ENCODE measurements around the gene C5AR2.
"Not testable (repeated sequence)": the region's sequence is repeated elsewhere in the genome, so short reads cannot be mapped to it uniquely, and the experiment has no call there.

The C5AR2 gene

DNA sequence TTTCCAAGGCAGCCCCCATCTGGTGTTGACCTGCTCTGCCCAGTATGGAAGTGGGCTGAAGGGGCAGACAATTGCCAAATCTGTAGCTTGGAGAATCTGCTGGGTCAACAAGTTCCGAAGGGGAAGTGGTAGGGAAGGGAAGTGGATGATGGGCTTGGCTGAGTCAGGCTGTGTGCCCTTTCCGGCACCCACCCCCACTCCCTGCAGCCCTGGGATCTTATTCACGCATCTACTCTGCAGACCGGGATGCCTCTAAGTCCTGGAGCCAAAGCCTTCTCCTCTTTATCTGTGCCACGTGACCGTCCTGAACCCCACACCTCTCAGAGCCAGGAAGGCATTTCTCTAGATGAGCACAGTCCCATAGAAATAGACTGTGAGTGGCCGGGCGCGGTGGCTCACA is 7.5 kb upstream of the C5AR2 start:
- peak; percentile 14 for DNase-seq

DNA sequence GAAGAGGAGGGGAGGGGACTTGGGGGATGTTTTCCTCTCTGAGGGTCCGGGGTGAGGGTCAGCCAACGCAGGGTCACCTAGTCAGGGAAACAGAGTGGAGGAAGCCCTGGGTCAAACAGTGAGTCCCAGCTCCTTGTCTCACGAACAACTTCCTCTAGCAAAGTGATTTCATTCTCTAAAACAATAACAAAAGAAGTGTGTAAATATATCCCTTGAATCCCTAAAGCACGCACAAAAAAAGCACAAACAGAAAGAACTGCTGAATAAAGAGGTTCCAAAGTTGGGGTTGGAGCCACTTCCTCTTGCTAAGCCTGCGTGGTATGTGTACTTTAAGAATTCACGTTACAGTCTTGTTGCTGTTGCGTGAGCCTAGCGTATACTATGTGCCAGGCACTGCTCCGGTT is 1.5 kb upstream of the C5AR2 start:
- DNase-seq: peak; percentile 22

DNA sequence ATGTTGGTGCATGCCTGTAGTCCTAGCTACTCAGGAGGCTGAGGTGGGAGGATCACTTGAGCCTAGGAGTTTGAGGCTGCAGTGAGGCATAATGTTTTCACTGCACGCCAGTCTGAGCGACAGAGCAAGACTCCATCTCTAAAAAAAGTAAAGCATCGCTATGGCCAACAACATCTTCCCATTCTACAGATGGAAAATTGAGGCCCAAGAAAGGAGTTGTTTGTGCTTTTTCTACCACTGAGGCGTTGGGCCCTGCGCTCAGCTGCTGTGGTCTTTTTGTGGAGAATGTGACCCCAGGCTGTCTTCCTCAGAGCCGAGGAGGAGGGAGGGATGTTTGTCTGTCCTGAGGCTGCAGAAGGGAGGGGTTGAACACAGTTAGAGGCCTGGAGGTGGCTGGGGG is 485 bp upstream of the C5AR2 start:
- no peak for DNase-seq

DNA sequence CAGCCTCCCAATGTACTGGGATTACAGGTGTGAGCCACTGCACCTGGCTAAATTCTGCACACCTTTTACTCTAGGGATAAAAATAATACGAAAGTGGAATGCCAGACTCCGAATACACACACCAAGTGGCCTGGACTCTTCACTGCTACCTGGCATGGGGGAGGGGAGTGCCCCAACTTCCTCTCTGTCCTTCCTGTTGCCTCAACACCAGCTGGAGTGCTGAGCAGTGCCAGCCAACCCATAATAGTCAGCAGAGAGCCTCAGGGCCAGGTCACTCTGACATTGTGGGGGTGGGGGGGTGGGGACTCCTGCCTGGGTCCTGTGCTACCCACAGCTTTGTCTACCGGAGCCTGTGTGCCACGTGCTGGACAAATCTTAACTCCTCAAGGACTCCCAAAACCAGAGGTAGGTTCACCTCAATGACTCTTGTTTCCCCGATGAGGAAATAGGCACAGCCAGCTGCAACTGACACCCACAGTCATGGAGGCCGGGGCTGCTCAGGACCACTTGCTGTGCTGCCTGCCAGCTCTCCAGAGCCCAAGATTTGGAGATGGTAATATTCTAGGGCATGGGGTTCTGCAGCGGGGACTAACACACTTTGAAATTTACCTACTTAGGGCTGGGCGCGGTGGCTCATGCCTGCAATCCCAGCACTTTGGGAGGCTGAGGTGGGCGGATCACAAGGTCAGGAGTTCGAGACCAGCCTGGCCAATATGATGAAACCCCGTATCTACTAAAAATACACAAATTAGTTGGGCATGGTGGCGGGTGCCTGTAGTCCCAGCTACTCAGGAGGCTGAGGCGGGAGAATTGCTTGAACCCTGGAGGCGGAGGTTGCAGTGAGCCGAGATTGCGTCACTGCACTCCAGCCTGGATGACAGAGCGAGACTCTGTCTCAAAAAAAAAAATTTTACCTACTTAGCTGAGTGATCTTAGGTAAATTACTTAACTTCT is 5.1 kb downstream of the C5AR2 start:
- not testable (repeated sequence) for DNase-seq

DNA sequence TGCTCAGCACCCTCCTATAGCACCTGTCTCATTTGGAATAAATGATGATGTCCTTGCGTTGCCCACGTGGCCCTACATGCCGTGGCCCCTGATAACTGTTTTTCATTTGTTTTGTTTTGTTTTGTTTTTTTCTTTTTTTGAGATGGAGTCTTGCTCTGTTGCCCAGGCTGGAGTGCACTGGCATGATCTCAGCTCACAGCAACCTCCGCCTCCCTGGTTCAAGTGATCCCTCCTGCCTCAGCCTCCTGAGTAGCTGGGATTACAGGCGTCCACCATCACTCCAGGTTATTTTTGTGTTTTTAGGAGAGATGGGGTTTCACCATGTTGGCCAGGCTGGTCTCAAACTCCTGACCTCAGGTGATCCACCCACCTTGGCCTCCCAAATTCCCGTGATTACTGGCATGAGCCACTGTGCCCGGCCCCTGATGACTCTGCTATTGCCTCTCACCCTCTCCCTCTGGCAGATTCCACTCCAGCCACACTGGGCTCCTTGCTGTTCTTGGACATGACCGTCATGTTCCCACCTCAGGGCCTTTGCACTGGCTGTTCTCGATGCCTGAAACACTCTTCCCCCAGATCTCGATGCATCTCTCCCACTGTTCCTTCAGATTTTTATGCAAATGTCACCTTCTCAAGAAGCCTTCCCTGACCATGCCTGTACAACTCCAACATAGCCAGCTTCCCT is 7.4 kb downstream of the C5AR2 start:
- DNase-seq: no peak

DNA sequence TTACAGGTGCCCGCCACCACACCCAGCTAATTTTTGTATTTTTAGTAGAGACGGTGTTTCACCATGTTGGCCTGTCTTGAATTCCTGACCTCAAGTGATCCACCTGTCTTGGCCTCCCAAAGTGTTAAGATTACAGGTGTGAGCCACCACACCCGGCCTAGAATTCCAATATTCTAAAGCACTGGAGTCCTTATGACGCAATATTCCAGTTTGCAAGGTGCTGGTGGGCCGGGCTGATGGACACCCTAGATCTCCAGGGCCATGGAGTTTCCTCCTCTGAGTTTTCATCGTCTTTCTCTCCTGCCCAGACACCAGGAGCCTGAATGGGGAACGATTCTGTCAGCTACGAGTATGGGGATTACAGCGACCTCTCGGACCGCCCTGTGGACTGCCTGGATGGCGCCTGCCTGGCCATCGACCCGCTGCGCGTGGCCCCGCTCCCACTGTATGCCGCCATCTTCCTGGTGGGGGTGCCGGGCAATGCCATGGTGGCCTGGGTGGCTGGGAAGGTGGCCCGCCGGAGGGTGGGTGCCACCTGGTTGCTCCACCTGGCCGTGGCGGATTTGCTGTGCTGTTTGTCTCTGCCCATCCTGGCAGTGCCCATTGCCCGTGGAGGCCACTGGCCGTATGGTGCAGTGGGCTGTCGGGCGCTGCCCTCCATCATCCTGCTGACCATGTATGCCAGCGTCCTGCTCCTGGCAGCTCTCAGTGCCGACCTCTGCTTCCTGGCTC is 8.7 kb downstream of the C5AR2 start:
- DNase-seq: no peak

DNA sequence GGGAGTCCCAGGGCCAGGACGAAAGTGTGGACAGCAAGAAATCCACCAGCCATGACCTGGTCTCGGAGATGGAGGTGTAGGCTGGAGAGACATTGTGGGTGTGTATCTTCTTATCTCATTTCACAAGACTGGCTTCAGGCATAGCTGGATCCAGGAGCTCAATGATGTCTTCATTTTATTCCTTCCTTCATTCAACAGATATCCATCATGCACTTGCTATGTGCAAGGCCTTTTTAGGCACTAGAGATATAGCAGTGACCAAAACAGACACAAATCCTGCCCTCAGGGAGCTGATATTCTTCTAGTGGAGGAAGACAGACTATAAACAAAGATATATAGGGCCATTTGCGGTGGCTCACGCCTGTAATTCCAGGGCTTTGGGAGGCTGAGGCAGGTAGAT is 9.8 kb downstream of the C5AR2 start:
- no peak for DNase-seq

DNA sequence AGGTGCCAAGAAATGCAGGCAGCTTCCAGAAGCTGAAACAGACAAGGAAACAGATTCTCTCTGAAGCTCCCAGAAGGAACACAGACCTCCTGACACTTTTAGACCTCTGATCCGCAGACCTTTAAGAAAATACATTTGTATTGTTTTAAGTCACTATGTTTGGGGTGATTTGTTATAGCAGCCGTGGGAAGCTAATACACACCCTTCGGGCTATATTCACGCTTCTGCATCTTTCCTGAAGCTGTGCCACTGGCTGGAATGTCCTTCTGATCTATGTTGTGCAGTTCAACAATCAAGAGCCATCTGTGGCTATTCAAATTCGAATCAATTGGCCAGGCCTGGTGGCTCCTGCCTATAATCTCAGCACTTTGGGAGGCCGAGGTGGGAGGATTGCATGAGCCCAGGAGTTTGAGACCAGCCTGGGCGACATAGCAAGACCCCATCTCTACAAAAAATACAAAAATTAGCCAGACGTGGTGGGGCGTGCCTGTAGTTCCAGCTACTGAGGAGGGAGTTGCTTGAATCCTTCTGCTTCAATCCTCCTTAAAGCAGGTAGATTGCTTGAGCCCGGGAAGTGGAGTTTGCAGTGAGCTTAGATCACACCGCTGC is 11.3 kb downstream of the C5AR2 start:
- DNase-seq: no peak

DNA sequence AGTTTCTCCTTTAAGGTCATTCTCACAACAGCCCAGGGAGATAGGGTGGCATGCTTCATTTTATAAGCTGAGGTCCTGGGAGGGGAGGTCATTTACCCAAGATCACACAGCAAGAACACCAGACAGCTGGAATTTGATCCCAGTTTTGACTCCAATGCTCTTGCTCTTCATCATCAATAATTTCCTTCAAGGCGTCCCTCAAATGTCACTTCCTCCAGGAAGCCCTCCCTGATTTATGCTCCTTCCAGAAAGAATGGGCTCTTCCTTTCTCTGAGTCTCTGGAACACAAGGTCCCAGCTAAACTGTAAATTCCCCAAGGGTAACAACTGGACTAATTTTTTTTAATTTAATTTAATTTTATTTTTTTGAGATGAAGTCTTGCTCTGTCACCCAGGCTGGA is 12.4 kb downstream of the C5AR2 start:
- DNase-seq: no peak

DNA sequence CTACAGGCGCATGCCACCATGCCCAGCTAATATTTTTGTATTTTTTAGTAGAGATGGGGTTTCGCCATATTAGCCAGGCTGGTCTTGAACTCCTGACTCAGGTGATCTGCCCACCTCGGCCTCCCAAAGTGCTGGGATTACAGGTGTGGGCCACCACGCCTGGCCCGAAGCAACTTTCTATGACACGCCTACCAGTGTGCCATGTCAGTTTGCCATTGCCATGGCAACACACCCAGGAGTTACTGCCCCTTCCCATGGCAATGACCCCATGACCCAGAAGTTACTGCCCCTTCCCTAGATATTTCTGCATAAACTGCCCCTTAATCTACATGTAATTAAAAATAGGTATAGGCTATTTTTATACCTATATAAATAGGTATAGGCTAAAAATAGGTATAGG is 14.0 kb downstream of the C5AR2 start:
- DNase-seq: not testable (repeated sequence)

DNA sequence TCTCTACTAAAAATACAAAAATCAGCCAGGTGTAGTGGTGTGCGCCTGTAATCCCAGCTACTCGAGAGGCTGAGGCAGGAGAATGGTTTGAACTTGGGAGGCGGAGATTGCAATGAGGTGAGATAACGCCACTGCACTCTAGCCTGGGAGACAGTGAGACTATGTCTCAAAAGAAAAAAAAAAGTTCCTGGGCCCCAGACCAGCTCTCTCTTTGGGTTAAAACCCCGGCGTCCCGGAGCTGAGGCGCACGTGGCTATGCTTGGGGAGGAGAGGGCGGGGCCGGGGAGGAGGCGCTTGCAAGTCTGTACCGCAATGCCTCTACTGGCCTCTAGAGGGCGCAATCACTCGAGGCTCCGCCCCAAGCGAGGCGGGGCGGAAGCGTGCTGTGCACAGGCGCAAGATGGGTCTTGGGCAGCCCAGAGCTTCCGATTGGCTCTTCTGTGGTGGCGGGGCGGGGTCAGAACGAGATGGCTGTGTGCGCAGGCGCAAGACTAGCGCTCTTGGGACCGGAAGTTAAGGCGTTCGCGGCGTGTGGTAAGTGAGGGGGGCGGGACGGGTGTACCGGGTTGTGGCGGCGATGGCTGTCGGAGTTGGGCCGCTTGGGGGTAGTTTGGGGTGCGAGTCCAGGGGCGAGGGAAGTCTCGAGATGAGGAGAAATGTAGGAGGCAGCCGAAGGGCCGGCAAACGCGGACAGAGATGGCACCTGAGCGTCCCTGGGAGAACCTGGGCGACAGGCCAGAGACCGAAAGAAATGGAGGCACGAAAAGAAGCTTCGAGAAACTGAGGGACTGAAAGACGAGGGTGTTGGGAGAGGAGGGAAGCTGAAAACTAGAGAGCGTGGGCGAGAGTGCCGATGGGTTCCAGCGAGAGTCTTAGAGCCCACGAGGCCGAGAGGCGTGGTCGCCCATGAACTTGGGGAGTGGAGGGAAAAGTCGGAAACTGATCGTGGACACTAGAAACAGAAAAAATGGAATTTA is 17.1 kb downstream of the C5AR2 start, which contains the start of gene DHX34:
DHX34 (plus strand) TSS at position 497 of the 977 bp plus-strand sequence. CDS start 3,716 bp downstream, outside the sequence.
- peak; percentile 98 for DNase-seq

DNA sequence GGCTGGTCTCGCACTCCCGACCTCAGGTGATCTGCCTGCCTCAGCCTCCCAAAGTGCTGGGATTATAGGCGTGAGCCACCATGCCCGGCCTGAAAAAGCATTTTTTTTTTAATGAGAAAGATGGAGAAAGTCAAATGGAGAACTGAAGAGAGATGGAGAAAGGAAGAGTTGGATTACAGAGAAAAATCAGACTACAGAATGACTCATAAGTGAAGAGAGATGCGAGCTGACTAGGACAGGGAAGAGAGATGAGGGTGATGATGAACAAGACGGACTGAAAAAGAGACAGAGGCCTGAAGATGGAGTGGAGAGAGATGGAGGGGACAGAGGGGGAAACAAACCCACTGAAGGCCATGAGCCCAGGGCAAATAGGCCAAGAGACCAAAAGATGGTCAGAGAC is 18.7 kb downstream of the C5AR2 start:
- no peak for DNase-seq

DNA sequence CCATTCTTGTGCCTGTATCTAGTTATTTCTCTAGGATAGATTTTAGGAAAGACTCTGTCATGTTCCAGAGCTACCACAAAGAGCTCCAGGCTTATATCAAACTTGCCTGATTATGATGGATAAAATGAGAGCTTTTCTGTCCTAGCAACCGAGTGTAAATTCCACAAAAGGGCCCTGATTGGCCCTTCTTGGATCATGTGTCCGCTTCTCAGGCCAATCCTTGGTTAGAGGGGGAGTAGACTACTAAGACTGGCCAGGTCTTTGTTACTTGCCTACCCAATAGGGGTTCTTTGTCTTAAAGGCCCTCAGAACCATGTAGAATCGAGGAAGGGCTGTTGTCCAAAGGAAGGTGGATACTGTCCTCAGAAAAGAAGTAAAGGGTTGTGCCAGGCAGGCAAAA is 19.6 kb downstream of the C5AR2 start:
- DNase-seq: peak; percentile 25

DNA sequence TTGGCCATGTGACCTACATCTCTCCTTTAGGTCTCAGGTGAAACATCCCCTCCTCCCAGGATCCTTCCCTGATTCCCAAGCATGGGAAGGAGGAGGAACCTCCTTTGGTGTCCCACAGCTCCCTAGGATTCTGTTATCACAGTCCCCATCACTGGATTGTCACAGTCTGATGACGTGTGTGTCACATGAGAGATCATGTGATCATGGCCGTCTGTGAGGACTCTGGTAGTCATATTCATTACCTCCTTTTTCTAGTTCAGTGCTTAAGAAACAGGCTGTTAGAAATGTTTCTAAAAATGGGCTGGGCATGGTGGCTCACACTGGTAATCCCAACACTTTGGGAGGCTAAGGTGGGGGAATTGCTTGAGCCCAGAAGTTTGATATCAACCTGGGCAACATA is 20.1 kb downstream of the C5AR2 start:
- DNase-seq: no peak

DNA sequence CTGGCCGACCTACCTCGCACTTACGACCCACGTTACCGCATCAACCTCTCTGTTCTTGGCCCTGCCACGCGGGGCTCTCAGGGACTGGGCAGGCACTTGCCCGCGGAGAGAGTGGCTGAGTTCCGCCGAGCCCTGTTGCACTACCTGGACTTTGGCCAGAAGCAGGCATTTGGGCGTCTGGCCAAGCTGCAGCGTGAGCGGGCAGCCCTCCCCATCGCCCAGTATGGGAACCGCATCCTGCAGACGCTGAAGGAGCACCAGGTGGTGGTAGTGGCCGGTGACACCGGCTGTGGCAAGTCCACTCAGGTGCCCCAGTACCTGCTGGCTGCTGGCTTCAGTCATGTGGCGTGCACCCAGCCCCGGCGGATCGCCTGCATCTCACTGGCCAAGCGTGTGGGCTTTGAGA is 21.3 kb downstream of the C5AR2 start:
- no peak for DNase-seq

DNA sequence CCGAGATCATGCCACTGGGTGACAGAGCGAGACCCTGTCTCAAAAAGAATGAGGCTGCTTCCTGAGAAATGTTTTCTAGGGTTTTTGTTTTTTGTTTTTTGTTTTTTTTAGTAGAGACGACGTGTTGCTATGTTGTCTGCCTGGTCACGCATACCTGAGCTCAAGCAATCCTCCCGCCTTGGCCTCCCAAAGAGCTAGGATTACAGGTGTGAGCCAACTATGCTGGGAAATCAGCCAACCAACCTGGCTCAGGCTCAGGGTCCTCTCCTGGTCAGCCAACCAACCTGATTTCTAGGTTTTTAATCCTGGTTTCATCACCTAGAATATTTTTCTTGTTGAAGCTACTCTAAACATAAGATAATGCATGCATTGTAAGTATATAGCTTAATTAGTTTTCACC is 24.9 kb downstream of the C5AR2 start:
- DNase-seq: no peak

DNA sequence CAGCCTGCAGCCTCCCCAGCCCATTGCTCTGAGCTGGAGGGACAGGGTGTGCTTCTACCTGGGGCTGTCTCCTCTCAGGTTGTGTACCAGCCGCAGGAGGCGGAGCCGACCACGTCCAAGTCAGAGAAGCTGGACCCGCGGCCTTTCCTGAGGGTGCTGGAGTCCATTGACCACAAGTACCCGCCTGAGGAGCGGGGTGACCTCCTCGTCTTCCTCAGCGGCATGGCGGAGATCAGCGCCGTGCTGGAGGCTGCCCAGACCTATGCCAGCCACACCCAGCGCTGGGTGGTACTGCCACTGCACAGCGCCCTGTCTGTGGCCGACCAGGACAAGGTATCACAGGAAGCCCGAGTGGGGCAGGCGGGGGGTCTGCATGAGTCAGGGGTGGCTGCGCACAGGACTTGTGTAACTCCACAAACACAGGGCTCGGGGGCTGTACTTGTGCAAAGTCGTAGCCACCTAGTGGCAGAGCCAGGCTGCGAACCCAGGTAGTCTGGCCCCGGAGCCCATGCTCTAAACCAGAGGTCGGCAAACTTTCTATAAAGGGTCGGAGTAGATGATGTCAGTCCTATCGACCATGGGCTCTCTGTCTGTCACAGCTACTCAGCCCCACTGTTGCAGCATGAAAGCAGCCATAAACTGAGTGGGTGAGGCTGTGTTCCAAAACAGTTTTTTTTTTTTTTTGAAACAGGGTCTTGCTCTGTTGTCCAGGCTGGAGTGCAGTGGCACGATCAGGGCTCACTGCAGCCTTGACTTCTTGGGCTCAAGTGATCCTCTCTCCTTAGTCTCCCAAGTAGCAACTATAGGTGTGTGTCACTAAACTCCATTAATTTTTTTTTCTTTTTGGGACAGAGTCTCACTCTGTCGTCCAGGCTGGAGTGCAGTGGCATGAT is 26.1 kb downstream of the C5AR2 start:
- no peak for DNase-seq

DNA sequence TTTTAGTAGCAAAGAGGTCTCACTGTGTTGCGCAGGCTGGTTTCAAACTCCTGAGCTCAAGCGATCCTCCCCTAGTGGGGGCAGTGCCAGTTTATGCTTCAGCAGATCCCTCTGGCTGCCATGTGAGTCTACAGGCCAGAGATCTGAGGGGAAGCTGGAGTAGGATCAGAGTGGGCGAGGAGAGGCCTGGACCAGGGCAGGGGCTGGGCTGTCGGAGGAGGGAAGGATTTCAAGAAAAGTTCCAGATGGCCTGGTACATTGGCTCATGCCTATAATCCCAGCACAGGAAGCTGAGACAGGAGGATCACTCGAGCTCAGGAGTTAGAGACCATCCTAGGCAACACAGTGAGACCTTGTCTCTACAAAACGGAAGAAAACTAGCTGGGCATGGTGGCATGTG is 27.0 kb downstream of the C5AR2 start:
- DNase-seq: no peak

DNA sequence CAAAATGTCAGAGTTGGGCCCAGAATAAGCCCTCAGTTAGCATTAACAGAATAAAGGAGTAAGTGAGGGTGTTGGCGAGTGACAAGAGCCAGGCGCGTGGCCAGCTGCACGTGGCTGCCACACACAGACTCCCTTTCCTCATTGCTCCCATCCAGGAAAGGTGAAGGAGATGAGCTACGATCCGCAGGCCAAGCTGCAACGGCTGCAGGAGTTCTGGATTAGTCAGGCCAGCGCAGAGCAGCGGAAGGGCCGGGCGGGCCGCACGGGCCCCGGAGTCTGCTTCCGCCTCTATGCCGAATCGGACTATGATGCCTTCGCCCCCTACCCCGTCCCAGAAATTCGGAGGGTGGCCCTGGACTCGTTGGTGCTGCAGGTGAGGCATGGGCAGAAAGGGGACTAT is 30.3 kb downstream of the C5AR2 start:
- DNase-seq: no peak

DNA sequence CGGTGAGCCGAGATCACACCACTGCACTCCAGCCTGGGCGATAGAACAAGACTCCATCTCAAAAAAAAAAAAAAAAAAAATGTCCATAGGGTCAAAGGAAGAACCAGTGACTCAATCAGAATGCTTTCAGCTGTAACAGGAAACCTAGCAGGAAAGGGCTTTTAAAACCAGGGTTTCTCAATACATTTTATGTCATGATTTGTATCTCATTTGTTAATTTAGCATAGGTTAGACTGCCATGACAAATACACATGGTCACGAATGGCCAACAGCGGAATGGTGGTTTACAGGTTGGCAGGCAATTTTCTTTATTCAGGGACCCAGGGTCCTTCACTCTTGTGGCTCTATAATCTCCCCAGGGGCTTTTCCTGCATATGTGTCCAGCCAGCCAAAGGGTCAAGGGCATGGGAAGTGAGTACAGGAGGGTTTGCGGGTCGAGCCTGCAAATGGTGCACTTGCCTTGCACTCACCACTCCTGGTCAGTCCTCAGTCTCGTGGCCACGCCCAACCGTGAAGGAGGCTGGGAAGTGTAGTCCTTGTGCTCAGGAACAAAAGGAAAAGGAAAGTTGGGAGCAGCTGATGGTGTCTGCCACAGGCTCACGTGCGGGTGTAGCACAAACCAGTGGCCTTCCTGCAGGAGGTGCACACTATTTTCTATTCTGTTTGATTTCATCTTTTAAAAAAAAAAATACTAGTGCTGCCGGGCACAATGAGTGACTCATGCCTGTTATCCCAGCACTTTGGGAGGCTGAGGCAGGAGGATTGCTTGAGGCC is 32.0 kb downstream of the C5AR2 start:
- DNase-seq: no peak

All from midbrain (tissue), 1 donor.